Neural crest cell (in vitro differentiated cells): ENCODE results near the gene CBX5. TPM values are rescaled to one million over a fixed set of nuclear protein-coding genes. Genes with fewer than 3 reads are reported as not detected.
"Not testable (repeated sequence)": the region's sequence is repeated elsewhere in the genome, so short reads cannot be mapped to it uniquely, and the experiment has no call there.

Experiments
- DNase-seq: peaks from one replicate; pipeline ENCODE4 v3.0.0; 2021; ENCODE audit warnings: low read depth, mixed read lengths, low spot score
- H3K27ac Mint-ChIP-seq: one replicate; pipeline ENCODE4 v1.8.0; 2021; ENCODE audit warnings: mild to moderate bottlenecking, mixed read lengths; ENCODE audit not compliant: unreplicated experiment
- H3K27me3 Mint-ChIP-seq: 2 replicates; pipeline ENCODE4 v1.8.0; 2021; ENCODE audit warnings: low read depth, mild to moderate bottlenecking, mixed read lengths
- H3K36me3 Mint-ChIP-seq: 2 replicates; pipeline ENCODE4 v1.8.0; 2021; ENCODE audit warnings: low read depth, mild to moderate bottlenecking, mixed read lengths
- H3K4me1 Mint-ChIP-seq: 2 replicates; pipeline ENCODE4 v1.8.0; 2021; ENCODE audit warnings: mixed read lengths
- H3K4me3 Mint-ChIP-seq: one replicate; pipeline ENCODE4 v1.8.0; 2021; ENCODE audit warnings: mild to moderate bottlenecking, mixed read lengths
- H3K9me3 Mint-ChIP-seq: 2 replicates; pipeline ENCODE4 v1.8.0; 2021; ENCODE audit warnings: mixed read lengths
- total RNA-seq: library from RNA; stranded (reverse); gene quantifications from 2 replicates; pipeline ENCODE4 v1.2.1, GENCODE V29; 2021
- TF ChIP-seq, protein P1 (sequence below): fragments of 200-600 bp; sonication (generic); conservative IDR thresholded peaks from 2 replicates; pipeline ENCODE4 v1.5.0; 2021; ENCODE audit warnings: antibody characterized with exemption, mild to moderate bottlenecking

The CBX5 gene
- total RNA-seq, 1 donor from 2014 or later, result 369 TPM

DNA sequence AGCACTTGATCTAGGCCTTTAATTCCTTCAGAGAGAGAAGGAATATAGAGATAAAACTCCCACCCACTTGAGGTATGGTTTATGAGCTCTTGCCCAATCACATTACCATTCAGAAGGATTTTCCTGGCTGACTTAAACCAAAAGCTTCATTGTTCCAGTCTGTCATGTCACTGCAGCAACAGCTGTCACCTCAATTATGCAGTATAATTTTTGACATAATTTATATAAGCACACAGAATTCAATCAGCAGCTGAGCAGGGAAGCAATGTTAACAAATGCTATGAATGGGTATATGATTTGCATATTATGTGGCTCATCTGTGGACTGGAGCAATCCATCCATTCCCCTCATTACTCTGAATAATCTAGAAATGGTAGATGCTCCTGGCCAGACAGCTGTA is 40.3 kb downstream of the CBX5 start:
- DNase-seq, result no peak
- Mint-ChIP-seq H3K27ac (no peak overlapping the region), H3K4me1 (peaks cover 13% of the 10 kb centered on the region), H3K9me3 (no peaks in the 10 kb centered on the region), H3K27me3 (no peaks in the 10 kb centered on the region), H3K4me3 (no peak overlapping the region), H3K36me3 (peaks cover 13% of the 10 kb centered on the region)
- TF ChIP-seq, protein P1, sequence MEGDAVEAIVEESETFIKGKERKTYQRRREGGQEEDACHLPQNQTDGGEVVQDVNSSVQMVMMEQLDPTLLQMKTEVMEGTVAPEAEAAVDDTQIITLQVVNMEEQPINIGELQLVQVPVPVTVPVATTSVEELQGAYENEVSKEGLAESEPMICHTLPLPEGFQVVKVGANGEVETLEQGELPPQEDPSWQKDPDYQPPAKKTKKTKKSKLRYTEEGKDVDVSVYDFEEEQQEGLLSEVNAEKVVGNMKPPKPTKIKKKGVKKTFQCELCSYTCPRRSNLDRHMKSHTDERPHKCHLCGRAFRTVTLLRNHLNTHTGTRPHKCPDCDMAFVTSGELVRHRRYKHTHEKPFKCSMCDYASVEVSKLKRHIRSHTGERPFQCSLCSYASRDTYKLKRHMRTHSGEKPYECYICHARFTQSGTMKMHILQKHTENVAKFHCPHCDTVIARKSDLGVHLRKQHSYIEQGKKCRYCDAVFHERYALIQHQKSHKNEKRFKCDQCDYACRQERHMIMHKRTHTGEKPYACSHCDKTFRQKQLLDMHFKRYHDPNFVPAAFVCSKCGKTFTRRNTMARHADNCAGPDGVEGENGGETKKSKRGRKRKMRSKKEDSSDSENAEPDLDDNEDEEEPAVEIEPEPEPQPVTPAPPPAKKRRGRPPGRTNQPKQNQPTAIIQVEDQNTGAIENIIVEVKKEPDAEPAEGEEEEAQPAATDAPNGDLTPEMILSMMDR, result no peak

DNA sequence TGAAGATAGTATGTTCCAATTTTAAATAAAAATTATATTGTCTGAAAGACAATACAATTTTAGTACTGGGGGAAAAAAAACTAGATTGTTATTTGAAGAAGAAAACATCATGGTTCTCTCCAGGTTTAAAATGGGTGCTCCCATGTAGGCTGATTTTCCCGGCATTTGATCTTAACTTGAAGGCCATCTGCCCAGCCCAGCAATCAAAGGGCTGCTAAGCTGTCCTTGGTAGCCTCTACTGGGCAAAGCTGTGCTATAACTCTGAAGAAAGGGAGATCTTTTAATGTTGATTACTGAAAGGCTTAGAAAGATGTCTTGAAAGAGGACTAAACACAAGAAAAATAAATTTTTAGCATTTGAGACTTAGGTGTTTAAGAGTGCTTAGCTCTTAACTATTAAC is 41.4 kb downstream of the CBX5 start:
- TF ChIP-seq, protein P1, result no peak
- Mint-ChIP-seq H3K9me3 (no peaks in the 10 kb centered on the region), H3K27me3 (no peaks in the 10 kb centered on the region), H3K4me3 (no peak overlapping the region), H3K4me1 (peaks cover 16% of the 10 kb centered on the region), H3K36me3 (peaks cover 13% of the 10 kb centered on the region), H3K27ac (no peak overlapping the region)
- no peak for DNase-seq

DNA sequence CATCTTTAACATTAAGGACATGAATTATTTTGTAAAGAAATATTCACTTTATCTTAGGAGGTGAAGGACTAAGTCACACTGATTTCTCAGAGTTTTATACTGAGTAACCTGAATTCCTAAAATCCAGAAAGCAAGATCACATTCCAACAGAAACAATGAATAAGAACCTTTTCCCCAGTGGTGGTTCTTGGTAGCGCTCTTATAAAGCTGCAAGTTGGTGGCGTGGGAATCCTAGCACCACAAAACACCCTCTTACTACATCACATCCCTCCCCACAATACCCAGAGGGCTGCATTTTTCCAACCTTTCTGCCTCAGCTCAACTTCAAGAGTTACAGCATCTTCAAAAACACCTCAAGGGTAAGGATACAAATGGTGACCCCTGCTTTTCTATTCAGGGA is 47.1 kb downstream of the CBX5 start:
- H3K9me3 Mint-ChIP-seq, result no peaks in the 10 kb centered on the region
- H3K27ac Mint-ChIP-seq, result no peak overlapping the region
- H3K36me3 Mint-ChIP-seq, result no peaks in the 10 kb centered on the region
- H3K4me3 Mint-ChIP-seq, result no peak overlapping the region
- DNase-seq, result no peak
- TF ChIP-seq, protein P1, result peak; percentile 42
- peaks cover 20% of the 10 kb centered on the region for H3K4me1 Mint-ChIP-seq
- H3K27me3 Mint-ChIP-seq, result no peaks in the 10 kb centered on the region

DNA sequence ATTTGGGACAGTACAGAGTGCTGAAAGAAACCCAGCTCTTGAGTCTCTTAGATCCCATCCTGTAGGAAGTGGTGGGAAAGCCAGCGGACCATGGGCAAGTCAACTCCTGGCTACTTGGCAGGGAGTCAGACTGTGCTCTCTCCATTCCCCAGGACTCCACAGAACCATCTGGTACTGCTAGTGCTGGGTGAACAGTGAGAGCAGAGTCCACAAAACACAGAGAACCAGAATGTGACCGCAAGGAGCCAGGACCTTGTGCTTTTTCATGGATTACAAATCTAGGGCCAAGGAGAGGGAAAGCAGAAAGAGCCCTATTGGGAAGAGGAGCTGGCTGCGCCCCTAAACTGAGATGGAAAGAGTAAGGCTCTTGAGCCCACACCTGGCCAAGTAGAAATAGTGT is 48.7 kb downstream of the CBX5 start:
- H3K4me1 Mint-ChIP-seq, result peaks cover 20% of the 10 kb centered on the region
- not testable (repeated sequence) for H3K9me3 Mint-ChIP-seq, H3K27me3 Mint-ChIP-seq, H3K4me3 Mint-ChIP-seq, DNase-seq, H3K27ac Mint-ChIP-seq, H3K36me3 Mint-ChIP-seq

DNA sequence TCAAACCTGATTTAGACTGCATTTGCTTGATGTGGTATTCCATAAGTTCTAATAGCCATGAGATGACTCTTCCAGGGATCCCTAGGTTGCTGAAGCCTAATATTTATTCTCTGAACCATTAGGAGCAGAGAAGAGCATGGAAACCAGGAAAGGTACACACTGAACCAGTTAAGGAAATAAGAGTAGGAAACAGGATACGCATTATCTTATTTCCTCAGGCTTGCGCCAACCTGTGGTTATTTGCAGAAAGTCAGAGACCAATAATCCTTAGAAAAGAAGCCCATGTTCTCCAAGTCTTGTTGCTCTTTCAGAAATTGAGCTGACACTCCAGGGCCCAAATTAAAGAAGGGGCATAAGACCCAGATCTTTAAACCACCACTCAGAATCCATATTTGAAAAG is 49.4 kb downstream of the CBX5 start:
- Mint-ChIP-seq H3K9me3 (no peaks in the 10 kb centered on the region), H3K27ac (no peak overlapping the region), H3K27me3 (no peaks in the 10 kb centered on the region), H3K36me3 (no peaks in the 10 kb centered on the region), H3K4me1 (peaks cover 20% of the 10 kb centered on the region), H3K4me3 (no peak overlapping the region)
- DNase-seq, result no peak
- TF ChIP-seq, protein P1, result no peak

DNA sequence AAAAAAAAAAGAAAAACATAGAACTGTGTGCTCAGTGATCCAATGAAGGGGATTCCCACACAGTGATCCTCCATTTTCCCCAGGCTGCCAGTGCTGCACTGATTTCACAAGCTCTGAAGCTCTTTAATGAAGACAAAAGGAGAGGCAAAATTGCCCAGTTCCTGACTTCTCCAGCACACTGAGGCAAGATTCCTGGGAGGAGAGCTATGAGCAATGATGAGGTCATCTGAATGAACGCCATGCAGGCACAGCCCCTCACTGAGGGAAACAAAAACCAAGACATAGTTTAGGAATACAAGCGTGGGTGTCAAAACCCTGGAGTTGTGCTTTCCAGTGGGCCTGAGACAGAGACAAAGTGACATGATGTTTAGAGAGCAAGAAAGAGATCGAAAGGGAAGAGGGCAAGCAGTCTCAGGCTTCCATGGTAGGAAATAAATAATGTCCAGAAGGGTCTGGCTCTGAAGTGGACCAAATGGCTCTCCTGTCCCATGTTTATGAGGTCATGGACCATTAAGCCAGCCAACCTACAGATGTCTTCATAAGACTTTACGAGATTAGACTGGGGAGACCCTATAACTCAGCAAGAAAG is 50.2 kb downstream of the CBX5 start:
- no peak for DNase-seq
- TF ChIP-seq, protein P1, result no peak
- Mint-ChIP-seq H3K9me3 (no peaks in the 10 kb centered on the region), H3K27me3 (no peaks in the 10 kb centered on the region), H3K4me1 (peaks cover 20% of the 10 kb centered on the region), H3K27ac (peak overlapping the region; percentile 83), H3K36me3 (no peaks in the 10 kb centered on the region), H3K4me3 (no peak overlapping the region)
